GM06990 (cell line): ENCODE data around the gene ARHGAP26.

Experiments
- DNase-seq: peaks from one replicate; pipeline ENCODE4 v3.0.0-alpha.2; 2011; ENCODE audit not compliant: insufficient read length; ENCODE audit errors: extremely low read depth
- H3K27me3 ChIP-seq: replicated peaks from 2 replicates; pipeline ENCODE4 v1.6.0; 2011; ENCODE audit warnings: low read length; ENCODE audit not compliant: control insufficient read depth, insufficient read depth
- H3K36me3 ChIP-seq: 2 replicates; pipeline ENCODE4 v1.5.1; 2011; ENCODE audit warnings: low read length; ENCODE audit not compliant: control insufficient read depth, insufficient read depth
- H3K4me3 ChIP-seq: replicated peaks from 2 replicates; pipeline ENCODE4 v1.5.1; 2011; ENCODE audit warnings: low read depth, mild to moderate bottlenecking, control low read depth, low read length
- CTCF ChIP-seq: IDR thresholded peaks from 2 replicates; pipeline ENCODE4 v1.5.1; 2011; ENCODE audit warnings: low read length, control low read depth, mild to moderate bottlenecking, inconsistent platforms; ENCODE audit not compliant: insufficient read depth, poor library complexity, severe bottlenecking

ARHGAP26 gene

GRCh38 chr5:143138839-143139238 is 368.7 kb downstream of the ARHGAP26 start:
- Histone ChIP-seq H3K27me3 (no peaks in the 10 kb centered on the region), H3K36me3 (peaks cover 11% of the 10 kb centered on the region), H3K4me3 (no peak overlapping the region)
- no peak for TF ChIP-seq CTCF
- no peak for DNase-seq

- peaks cover 7% of the 10 kb centered on the region for H3K36me3 ChIP-seq
- H3K27me3 ChIP-seq, result no peaks in the 10 kb centered on the region
- no peak for TF ChIP-seq CTCF
- no peak for DNase-seq
- H3K4me3 ChIP-seq, result no peak overlapping the region
Measured at GRCh38 chr5:143139585-143139984, 369.4 kb downstream of the ARHGAP26 start.

- Histone ChIP-seq H3K36me3 (peaks cover 6% of the 10 kb centered on the region), H3K4me3 (no peak overlapping the region), H3K27me3 (no peaks in the 10 kb centered on the region)
- no peak for TF ChIP-seq CTCF
- DNase-seq, result no peak
Measured at GRCh38 chr5:143140492-143141203, 370.5 kb downstream of the ARHGAP26 start.

DNA sequence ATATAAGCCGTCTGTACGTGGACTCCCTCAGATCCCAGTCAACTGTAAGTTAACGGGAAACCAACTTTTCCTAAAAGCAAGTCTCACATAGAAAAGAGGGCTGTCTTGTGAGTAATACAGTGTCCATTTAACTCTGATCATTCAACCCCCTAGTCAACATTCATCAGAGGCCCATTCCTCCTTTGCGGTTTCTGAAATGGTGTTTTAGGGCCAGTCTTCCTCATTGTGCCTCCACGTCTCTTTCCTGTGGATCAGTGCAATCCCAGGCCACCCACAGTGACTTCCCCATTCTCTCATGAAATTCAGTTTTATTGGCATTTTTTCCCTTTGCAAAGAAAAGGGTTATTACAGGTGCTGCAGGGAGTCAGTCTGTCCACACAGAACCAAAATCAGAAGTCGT is 371.5 kb downstream of the ARHGAP26 start:
- H3K36me3 ChIP-seq, result peaks cover 6% of the 10 kb centered on the region
- no peak for DNase-seq
- no peaks in the 10 kb centered on the region for H3K27me3 ChIP-seq
- no peak for TF ChIP-seq CTCF
- H3K4me3 ChIP-seq, result no peak overlapping the region

DNA sequence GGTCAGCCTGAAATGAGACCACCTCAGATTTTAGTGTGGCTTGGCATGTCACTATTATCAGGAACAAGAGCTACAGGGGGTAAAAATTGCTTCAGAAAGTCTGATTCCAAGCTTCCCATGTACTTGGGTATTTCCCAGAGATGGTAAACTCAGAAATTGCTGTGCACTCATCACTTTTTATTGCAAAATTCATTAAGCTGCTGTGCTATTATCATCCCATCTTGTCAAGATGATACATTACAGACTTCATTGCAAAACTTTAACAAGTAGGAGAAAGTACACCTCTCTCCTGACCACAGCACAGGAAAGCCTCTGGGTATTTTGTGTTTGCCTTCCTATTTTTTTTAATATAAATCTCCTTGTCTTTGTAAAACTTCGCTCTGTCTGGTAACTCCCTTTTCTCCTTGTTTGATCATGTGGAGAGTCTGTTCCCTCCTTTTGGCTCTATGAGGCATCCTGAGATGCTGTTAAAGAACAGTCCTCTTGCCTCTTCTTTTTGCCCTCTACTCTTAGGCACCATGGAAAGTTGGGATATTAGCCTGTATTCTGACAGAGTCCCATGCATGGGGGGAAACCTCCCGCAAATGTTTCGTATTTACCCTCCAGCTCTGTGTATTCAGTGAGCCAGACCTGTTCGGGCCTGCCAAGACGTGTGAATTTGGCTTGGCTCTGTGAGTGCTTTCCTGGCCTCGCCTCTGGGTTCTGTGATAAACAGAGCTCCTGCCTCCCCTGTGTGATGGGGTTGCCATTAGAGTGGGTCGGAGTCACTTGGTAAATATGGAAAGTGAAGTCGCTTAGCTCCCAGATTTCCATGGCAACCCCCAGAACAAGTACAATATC is 372.6 kb downstream of the ARHGAP26 start:
- TF ChIP-seq CTCF, result no peak
- Histone ChIP-seq H3K27me3 (no peaks in the 10 kb centered on the region), H3K36me3 (peaks cover 8% of the 10 kb centered on the region), H3K4me3 (no peak overlapping the region)
- DNase-seq, result no peak
